C4-2B (cell line): ENCODE measurements around the gene HP.

Source experiments
- ZFX ChIP-seq: fragments of 450-650 bp; IDR thresholded peaks from 2 replicates; pipeline ENCODE4 v1.6.1; 2017
- TF ChIP-seq, protein P1 (sequence below): fragments of 450-650 bp; conservative IDR thresholded peaks from 2 replicates; pipeline ENCODE4 v1.5.1; 2017; ENCODE audit warnings: mild to moderate bottlenecking

DNA sequence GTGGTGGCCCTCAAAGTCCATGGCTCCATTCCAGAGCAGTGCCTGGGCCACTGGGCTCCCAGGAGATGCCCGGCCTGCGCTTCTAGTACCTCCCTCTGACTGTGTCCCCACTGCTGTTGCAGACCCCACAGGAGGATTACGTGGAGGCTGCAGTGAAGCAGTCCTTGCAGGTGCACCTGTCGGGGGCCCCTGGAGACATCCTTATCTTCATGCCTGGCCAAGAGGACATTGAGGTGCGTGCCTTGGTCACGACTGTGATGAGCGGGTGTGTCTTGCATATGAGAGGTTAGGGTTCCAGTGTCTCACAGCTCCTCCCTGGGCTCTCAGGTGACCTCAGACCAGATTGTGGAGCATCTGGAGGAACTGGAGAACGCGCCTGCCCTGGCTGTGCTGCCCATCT is 50.6 kb downstream of the HP start:
- TF ChIP-seq, protein P1, sequence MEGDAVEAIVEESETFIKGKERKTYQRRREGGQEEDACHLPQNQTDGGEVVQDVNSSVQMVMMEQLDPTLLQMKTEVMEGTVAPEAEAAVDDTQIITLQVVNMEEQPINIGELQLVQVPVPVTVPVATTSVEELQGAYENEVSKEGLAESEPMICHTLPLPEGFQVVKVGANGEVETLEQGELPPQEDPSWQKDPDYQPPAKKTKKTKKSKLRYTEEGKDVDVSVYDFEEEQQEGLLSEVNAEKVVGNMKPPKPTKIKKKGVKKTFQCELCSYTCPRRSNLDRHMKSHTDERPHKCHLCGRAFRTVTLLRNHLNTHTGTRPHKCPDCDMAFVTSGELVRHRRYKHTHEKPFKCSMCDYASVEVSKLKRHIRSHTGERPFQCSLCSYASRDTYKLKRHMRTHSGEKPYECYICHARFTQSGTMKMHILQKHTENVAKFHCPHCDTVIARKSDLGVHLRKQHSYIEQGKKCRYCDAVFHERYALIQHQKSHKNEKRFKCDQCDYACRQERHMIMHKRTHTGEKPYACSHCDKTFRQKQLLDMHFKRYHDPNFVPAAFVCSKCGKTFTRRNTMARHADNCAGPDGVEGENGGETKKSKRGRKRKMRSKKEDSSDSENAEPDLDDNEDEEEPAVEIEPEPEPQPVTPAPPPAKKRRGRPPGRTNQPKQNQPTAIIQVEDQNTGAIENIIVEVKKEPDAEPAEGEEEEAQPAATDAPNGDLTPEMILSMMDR: no peak
- TF ChIP-seq ZFX: no peak
